ENCODE data around the gene SLC38A4. TPM values are rescaled to one million over a fixed set of nuclear protein-coding genes. Genes with fewer than 3 reads are reported as not detected.
"Not testable (repeated sequence)": the region's sequence is repeated elsewhere in the genome, so short reads cannot be mapped to it uniquely, and the experiment has no call there.

SLC38A4 gene
- total RNA-seq, 1 donor from 2014 or later: 0.29 TPM

DNA sequence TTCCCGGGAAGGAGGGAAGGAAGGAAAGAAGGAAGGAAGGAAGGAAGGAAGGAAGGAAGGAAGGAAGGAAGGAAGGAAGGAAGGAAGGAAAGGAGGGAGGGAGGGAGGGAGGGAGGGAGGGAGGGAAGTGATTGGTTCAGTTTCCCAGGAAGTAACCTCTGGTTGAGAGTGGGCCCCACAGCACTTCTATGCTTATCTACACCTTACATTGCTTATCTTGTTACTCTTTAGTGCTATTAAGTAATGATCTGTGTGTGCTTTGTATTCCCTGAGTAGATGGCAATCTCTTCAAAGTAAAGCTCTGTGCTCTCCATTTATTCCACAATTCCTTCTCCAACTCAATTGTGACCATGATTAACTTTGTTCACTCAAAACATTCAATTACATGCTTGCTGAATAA, 74.6 kb downstream of the SLC38A4 start:
- Mint-ChIP-seq H3K4me1 (no peaks in the 10 kb centered on the region), H3K27ac (no peak overlapping the region), H3K4me3 (no peak overlapping the region), H3K36me3 (no peaks in the 10 kb centered on the region), H3K9me3 (peaks cover 22% of the 10 kb centered on the region), H3K27me3 (ENCODE audit: low read depth) (no peaks in the 10 kb centered on the region)
- no peak for DNase-seq (ENCODE audit: low spot score in 2 of 2, unreplicated experiment in 2 of 2)
- TF ChIP-seq, protein P1, sequence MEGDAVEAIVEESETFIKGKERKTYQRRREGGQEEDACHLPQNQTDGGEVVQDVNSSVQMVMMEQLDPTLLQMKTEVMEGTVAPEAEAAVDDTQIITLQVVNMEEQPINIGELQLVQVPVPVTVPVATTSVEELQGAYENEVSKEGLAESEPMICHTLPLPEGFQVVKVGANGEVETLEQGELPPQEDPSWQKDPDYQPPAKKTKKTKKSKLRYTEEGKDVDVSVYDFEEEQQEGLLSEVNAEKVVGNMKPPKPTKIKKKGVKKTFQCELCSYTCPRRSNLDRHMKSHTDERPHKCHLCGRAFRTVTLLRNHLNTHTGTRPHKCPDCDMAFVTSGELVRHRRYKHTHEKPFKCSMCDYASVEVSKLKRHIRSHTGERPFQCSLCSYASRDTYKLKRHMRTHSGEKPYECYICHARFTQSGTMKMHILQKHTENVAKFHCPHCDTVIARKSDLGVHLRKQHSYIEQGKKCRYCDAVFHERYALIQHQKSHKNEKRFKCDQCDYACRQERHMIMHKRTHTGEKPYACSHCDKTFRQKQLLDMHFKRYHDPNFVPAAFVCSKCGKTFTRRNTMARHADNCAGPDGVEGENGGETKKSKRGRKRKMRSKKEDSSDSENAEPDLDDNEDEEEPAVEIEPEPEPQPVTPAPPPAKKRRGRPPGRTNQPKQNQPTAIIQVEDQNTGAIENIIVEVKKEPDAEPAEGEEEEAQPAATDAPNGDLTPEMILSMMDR (IDR thresholded peaks at IDR 0.05; ENCODE audit: unreplicated experiment): no peak

DNA sequence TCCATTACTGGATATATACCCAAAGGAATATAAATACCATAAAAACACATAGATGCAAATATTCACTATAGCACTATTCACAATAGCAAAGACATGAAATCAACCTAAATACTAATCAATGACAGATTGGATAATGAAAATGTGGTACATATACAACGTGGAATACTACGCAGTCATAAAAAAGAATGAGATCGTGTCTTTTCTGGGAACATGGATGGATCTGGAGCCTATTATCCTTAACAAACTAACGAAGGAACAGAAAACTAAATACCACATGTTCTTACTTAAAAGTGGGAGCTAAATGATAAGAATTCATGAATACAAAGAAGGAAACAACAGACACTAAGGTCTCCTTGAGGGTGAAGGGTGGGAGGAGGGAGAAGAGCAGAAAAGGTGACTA, 76.5 kb downstream of the SLC38A4 start:
- TF ChIP-seq, protein P1 (IDR thresholded peaks at IDR 0.05; ENCODE audit: unreplicated experiment): no peak
- no peaks in the 10 kb centered on the region for H3K27me3 Mint-ChIP-seq (ENCODE audit: low read depth)
- no peak overlapping the region for H3K27ac Mint-ChIP-seq
- no peaks in the 10 kb centered on the region for H3K36me3 Mint-ChIP-seq
- H3K4me1 Mint-ChIP-seq: no peaks in the 10 kb centered on the region
- H3K9me3 Mint-ChIP-seq: peaks cover 32% of the 10 kb centered on the region
- DNase-seq (ENCODE audit: low spot score in 2 of 2, unreplicated experiment in 2 of 2): no peak
- H3K4me3 Mint-ChIP-seq: no peak overlapping the region

DNA sequence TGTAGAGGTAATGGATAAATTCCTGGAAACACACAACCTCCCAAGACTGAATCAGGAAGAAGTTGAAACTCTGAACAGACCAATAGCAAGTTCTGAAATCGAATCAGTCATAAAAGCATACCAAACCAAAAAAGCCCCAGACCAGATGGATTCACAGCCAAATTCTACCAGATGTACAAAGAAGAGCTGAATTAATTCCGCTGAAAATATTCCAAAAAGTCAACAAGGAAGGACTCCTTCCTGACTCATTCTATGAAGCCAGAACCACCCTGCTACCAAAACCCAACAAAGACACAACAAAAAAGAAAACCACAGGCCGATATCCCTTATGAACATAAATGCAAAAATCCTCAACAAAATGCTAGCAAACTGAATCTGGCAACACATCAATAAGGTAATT, 81.5 kb downstream of the SLC38A4 start:
- DNase-seq (ENCODE audit: low spot score in 2 of 2, unreplicated experiment in 2 of 2): no peak
- Mint-ChIP-seq H3K4me1 (no peaks in the 10 kb centered on the region), H3K4me3 (no peak overlapping the region), H3K27ac (no peak overlapping the region), H3K9me3 (peaks cover 53% of the 10 kb centered on the region), H3K36me3 (no peaks in the 10 kb centered on the region), H3K27me3 (ENCODE audit: low read depth) (no peaks in the 10 kb centered on the region)
- TF ChIP-seq, protein P1 (IDR thresholded peaks at IDR 0.05; ENCODE audit: unreplicated experiment): no peak

DNA sequence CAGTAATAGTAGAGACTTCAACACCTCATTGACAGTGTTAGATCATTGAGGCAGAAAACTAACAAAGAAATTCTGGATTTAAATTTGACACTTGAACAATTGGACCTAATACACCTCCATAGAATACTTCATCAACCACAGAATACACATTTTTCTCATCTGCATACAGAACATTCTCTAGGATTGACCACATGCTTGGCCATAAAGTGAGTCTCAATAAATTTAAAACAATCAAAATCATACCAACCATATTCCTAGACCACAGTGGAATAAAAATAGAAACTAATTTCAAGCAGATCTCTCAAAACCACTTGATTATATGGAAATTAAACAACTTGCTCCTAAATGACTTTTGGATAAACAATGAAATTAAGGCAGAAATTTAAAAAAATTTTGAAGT, 82.3 kb downstream of the SLC38A4 start:
- TF ChIP-seq, protein P1 (IDR thresholded peaks at IDR 0.05; ENCODE audit: unreplicated experiment): no peak
- peaks cover 47% of the 10 kb centered on the region for H3K9me3 Mint-ChIP-seq
- DNase-seq (ENCODE audit: low spot score in 2 of 2, unreplicated experiment in 2 of 2): no peak
- no peak overlapping the region for H3K4me3 Mint-ChIP-seq
- no peak overlapping the region for H3K27ac Mint-ChIP-seq
- H3K4me1 Mint-ChIP-seq: no peaks in the 10 kb centered on the region
- H3K27me3 Mint-ChIP-seq (ENCODE audit: low read depth): no peaks in the 10 kb centered on the region
- no peaks in the 10 kb centered on the region for H3K36me3 Mint-ChIP-seq

DNA sequence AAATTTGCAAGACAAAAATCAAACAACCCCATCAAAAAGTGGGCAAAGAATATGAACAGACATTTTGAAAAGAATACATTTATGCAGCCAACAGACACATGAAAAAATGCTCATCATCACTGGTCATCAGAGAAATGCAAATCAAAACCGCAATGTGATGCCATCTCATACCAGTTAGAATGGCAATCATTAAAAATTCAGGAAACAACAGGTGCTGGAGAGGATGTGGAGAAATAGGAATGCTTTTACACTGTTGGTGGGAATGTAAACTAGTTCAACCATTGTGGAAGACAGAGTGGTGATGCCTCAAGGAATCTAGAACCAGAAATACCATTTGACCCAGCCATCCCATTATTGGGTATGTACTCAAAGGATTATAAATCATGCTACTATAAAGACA, 83.5 kb downstream of the SLC38A4 start:
- not testable (repeated sequence) for H3K27ac Mint-ChIP-seq; H3K27me3 Mint-ChIP-seq (ENCODE audit: low read depth); DNase-seq (ENCODE audit: low spot score in 2 of 2, unreplicated experiment in 2 of 2); H3K4me1 Mint-ChIP-seq; H3K36me3 Mint-ChIP-seq; H3K4me3 Mint-ChIP-seq
- H3K9me3 Mint-ChIP-seq: peaks cover 57% of the 10 kb centered on the region

DNA sequence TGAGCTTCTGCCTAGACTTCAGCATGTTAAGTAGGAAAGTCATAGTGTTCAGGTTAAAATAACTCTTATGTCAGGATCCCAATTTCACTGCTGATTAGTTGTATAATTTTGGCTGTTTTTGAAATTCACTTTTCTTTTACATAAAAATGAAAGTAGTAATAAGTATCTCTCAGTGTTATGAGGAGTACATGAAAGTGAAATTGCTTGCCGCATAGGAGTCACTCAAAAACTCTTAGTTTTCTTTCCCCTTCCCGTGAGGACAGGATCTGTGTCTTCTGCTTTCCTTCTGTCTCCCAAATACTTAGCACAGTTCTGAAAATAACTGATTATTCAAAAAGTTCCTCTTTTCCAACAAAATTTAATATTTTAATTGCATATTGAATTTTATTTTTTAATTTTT, 100.5 kb downstream of the SLC38A4 start:
- no peaks in the 10 kb centered on the region for H3K4me1 Mint-ChIP-seq
- no peaks in the 10 kb centered on the region for H3K36me3 Mint-ChIP-seq
- no peak overlapping the region for H3K27ac Mint-ChIP-seq
- TF ChIP-seq, protein P1 (IDR thresholded peaks at IDR 0.05; ENCODE audit: unreplicated experiment): no peak
- no peak overlapping the region for H3K4me3 Mint-ChIP-seq
- H3K27me3 Mint-ChIP-seq (ENCODE audit: low read depth): no peaks in the 10 kb centered on the region
- peaks cover 19% of the 10 kb centered on the region for H3K9me3 Mint-ChIP-seq
- DNase-seq (ENCODE audit: low spot score in 2 of 2, unreplicated experiment in 2 of 2): no peak

Data from mesothelial cell of epicardium (in vitro differentiated cells).